Astrocyte (in vitro differentiated cells and primary cell): ENCODE measurements around the gene PLEKHG5. TPM values are rescaled to one million over a fixed set of nuclear protein-coding genes. Genes with fewer than 3 reads are reported as not detected.

Source experiments
- DNase-seq: peaks from one replicate; pipeline ENCODE4 v3.0.0-alpha.2; 2010; ENCODE audit warnings: low read depth
- FAIRE-seq: peaks from 2 replicates; lab custom pipeline; 2011; peaks lifted over from hg19 to GRCh38; lab: Jason Lieb, UNC
- H2AFZ ChIP-seq: 2 replicates; pipeline ENCODE4 v1.6.0; 2012; ENCODE audit warnings: low read depth, low read length, inconsistent platforms
- H3K27ac ChIP-seq: 2 replicates; pipeline ENCODE4 v1.5.1; 2011; ENCODE audit warnings: low read depth, low read length, inconsistent platforms
- H3K27me3 ChIP-seq: 2 replicates; pipeline ENCODE4 v1.6.0; 2011; ENCODE audit warnings: low read length, inconsistent platforms; ENCODE audit not compliant: insufficient read depth
- H3K36me3 ChIP-seq: 2 replicates; pipeline ENCODE4 v1.5.1; 2011; ENCODE audit warnings: low read length, inconsistent platforms; ENCODE audit not compliant: insufficient read depth
- H3K4me1 ChIP-seq: 2 replicates; pipeline ENCODE4 v1.5.1; 2011; ENCODE audit warnings: low read length, inconsistent platforms; ENCODE audit not compliant: insufficient read depth
- H3K4me2 ChIP-seq: 2 replicates; pipeline ENCODE4 v1.6.0; 2012; ENCODE audit warnings: low read length, inconsistent platforms
- H3K4me3 ChIP-seq: 2 replicates; pipeline ENCODE4 v1.5.1; 2011; ENCODE audit warnings: low read depth, mild to moderate bottlenecking, low read length, inconsistent platforms; ENCODE audit not compliant: insufficient read depth
- H3K79me2 ChIP-seq: 2 replicates; pipeline ENCODE4 v1.6.0; 2012; ENCODE audit warnings: mild to moderate bottlenecking, low read length, inconsistent platforms; ENCODE audit not compliant: insufficient read depth
- H3K9ac ChIP-seq: 2 replicates; pipeline ENCODE4 v1.6.0; 2012; ENCODE audit warnings: mild to moderate bottlenecking, low read length, inconsistent platforms
- H3K9me3 ChIP-seq: 2 replicates; pipeline ENCODE4 v1.5.1; 2012; ENCODE audit warnings: low read depth, mild to moderate bottlenecking, low read length, inconsistent platforms; ENCODE audit not compliant: insufficient read depth
- H4K20me1 ChIP-seq: 2 replicates; pipeline ENCODE4 v1.6.0; 2012; ENCODE audit warnings: low read length, inconsistent platforms; ENCODE audit not compliant: insufficient read depth
- H3K27ac Mint-ChIP-seq: one replicate; pipeline ENCODE4 v1.8.0; 2021; ENCODE audit warnings: mild to moderate bottlenecking, mixed read lengths; ENCODE audit not compliant: unreplicated experiment
- H3K27me3 Mint-ChIP-seq: one replicate; pipeline ENCODE4 v1.8.0; 2021; ENCODE audit warnings: low read depth, mixed read lengths; ENCODE audit not compliant: unreplicated experiment
- H3K36me3 Mint-ChIP-seq: one replicate; pipeline ENCODE4 v1.8.0; 2021; ENCODE audit warnings: low read depth, mixed read lengths; ENCODE audit not compliant: unreplicated experiment
- H3K4me1 Mint-ChIP-seq: one replicate; pipeline ENCODE4 v1.8.0; 2021; ENCODE audit warnings: low read depth, mixed read lengths; ENCODE audit not compliant: unreplicated experiment
- H3K4me3 Mint-ChIP-seq: one replicate; pipeline ENCODE4 v1.8.0; 2021; ENCODE audit warnings: mild to moderate bottlenecking, moderate library complexity, mixed read lengths; ENCODE audit not compliant: unreplicated experiment
- H3K9me3 Mint-ChIP-seq: one replicate; pipeline ENCODE4 v1.8.0; 2021; ENCODE audit warnings: mild to moderate bottlenecking, mixed read lengths; ENCODE audit not compliant: unreplicated experiment
- EZH2 ChIP-seq: IDR thresholded peaks from 2 replicates; pipeline ENCODE4 v1.6.1; 2012; ENCODE audit warnings: mild to moderate bottlenecking, low read length, inconsistent platforms; ENCODE audit not compliant: insufficient read depth
- total RNA-seq: library from RNA; stranded (reverse); gene quantifications from 2 replicates; pipeline ENCODE4 v1.2.1, GENCODE V29; 2021
- TF ChIP-seq, protein P1 (sequence below): IDR thresholded peaks from 2 replicates; pipeline ENCODE4 v1.5.1; 2011; ENCODE audit warnings: low read depth, mild to moderate bottlenecking, inconsistent platforms, low read length, moderate library complexity; ENCODE audit not compliant: insufficient read depth

The PLEKHG5 gene
- total RNA-seq, 1 donor from 2014 or later: 25.1 TPM

DNA sequence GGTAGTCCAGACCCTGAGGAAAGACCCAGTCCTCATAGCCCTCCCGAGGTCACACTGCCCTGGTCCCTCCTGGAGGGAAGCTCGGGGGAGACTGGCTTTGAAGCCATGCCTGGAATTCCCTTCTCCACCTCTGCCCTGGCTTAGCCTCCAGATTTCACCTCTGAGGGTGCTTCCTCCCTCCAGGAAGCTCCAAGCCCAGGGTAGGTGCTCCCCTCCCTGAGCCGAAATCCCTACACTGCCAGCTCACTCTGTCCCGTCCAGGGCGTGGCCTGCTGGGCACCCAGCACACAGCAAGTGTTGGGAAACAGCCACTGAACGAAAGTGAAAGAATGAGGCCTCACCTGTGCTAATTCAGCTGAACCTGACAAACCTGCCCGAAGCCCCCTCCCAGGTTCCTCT is 19.5 kb downstream of the PLEKHG5 start:
- H3K4me3 Mint-ChIP-seq: no peak overlapping the region
- Histone ChIP-seq H3K4me3 (no peak overlapping the region), H3K36me3 (peaks cover 6% of the 10 kb centered on the region), H3K27ac (no peak overlapping the region), H3K4me2 (no peak overlapping the region), H3K4me1 (no peaks in the 10 kb centered on the region), H3K9ac (no peak overlapping the region), H2AFZ (no peak overlapping the region), H3K27me3 (no peaks in the 10 kb centered on the region), H4K20me1 (peaks cover 54% of the 10 kb centered on the region), H3K79me2 (no peaks in the 10 kb centered on the region), H3K9me3 (no peaks in the 10 kb centered on the region)
- no peaks in the 10 kb centered on the region for H3K9me3 Mint-ChIP-seq
- peaks cover 4% of the 10 kb centered on the region for H3K27me3 Mint-ChIP-seq
- FAIRE-seq (no peak), DNase-seq (no peak)
- no peak for TF ChIP-seq EZH2
- TF ChIP-seq, protein P1, sequence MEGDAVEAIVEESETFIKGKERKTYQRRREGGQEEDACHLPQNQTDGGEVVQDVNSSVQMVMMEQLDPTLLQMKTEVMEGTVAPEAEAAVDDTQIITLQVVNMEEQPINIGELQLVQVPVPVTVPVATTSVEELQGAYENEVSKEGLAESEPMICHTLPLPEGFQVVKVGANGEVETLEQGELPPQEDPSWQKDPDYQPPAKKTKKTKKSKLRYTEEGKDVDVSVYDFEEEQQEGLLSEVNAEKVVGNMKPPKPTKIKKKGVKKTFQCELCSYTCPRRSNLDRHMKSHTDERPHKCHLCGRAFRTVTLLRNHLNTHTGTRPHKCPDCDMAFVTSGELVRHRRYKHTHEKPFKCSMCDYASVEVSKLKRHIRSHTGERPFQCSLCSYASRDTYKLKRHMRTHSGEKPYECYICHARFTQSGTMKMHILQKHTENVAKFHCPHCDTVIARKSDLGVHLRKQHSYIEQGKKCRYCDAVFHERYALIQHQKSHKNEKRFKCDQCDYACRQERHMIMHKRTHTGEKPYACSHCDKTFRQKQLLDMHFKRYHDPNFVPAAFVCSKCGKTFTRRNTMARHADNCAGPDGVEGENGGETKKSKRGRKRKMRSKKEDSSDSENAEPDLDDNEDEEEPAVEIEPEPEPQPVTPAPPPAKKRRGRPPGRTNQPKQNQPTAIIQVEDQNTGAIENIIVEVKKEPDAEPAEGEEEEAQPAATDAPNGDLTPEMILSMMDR: no peak
- H3K36me3 Mint-ChIP-seq: peaks cover 30% of the 10 kb centered on the region
- no peak overlapping the region for H3K27ac Mint-ChIP-seq
- peaks cover under 1% of the 10 kb centered on the region for H3K4me1 Mint-ChIP-seq

DNA sequence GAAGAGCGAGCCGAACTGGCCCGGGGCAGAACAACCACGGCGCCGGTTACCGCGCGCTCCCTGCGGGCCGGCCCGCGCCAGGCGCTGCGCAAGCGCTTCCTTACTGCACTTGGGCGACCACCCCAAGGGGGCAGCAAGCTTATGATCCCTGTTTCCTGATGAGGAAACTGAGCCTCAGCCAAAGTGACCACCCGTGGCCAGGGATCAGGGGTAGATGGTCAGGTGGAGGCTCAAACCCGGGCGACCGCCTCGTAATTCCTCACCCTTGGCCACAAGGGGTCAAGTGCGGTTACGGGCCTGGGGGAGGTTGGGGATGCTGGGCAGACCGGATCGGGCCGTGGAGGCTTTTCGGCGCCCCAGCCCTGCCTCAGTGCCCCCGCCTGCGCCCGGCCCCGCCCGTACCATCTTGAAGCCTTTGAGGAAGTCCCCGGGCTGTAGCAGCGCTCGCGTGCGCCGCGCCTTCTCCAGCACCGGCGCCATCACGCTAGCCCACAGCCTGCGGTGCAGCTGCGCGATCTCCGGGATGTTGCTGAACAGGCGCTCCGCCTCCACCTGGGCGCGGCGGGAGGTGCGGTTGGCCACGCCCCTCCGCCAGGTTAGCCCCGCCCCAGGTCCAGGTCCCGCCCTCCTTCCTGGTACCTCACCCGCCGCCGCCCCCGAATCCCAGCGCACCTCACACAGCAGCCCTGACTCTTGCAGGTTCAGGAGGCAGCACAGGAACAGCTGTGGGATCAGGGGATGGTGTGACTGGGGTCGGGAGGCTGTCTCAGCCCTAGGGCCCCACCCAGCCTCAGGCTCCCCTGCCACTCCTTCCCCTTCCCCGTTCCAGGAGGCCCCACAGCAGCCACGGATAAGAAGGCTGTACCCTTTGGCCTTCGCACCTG is 20.1 kb downstream of the PLEKHG5 start:
- no peak overlapping the region for H3K4me3 Mint-ChIP-seq
- no peak overlapping the region for H3K4me3 ChIP-seq

More for the DNA sequence above, 20.1 kb downstream of the PLEKHG5 start:
- DNase-seq (no peak), FAIRE-seq (no peak)
- Mint-ChIP-seq H3K36me3 (peaks cover 28% of the 10 kb centered on the region), H3K4me1 (no peaks in the 10 kb centered on the region), H3K27ac (no peak overlapping the region), H3K27me3 (peaks cover 7% of the 10 kb centered on the region), H3K9me3 (no peaks in the 10 kb centered on the region)
- H4K20me1 ChIP-seq: peaks cover 50% of the 10 kb centered on the region
- H3K27ac ChIP-seq: no peak overlapping the region
- peaks cover 6% of the 10 kb centered on the region for H3K36me3 ChIP-seq
- no peak overlapping the region for H3K9ac ChIP-seq
- H3K4me1 ChIP-seq: no peaks in the 10 kb centered on the region
- H3K9me3 ChIP-seq: no peaks in the 10 kb centered on the region
- H2AFZ ChIP-seq: no peak overlapping the region
- no peaks in the 10 kb centered on the region for H3K27me3 ChIP-seq
- no peak overlapping the region for H3K4me2 ChIP-seq
- H3K79me2 ChIP-seq: no peaks in the 10 kb centered on the region
- TF ChIP-seq EZH2: no peak
- TF ChIP-seq, protein P1: no peak
